HCT116 (cell line): ENCODE measurements around the gene NOL4L. TPM values are rescaled to one million over a fixed set of nuclear protein-coding genes. Genes with fewer than 3 reads are reported as not detected.

Source experiments
- ATAC-seq: fragments of 200-7000 bp; cut with Tn5 transposase; 2 replicates; pipeline ENCODE4 v1.9.1; 2020; ENCODE audit warnings: mild to moderate bottlenecking, moderate library complexity
- BruUV-seq: library from RNA; stranded (reverse); fragments of 400-500 nt; replicated peaks from 2 replicates; lab custom pipeline; 2021; lab: Mats Ljungman, UMichigan
- CTCF ChIA-PET: fragments of 300-600 bp; sonication (Branson Sonifier 250); formaldehyde crosslinking; loops from one replicate; lab custom pipeline; 2021; ENCODE audit warnings: antibody characterized with exemption; lab: Charles Lee
- POLR2A ChIA-PET: fragments of 300-600, 350-600 bp; sonication (Branson Sonifier 250); formaldehyde crosslinking; loops from one replicate; lab custom pipeline; 2021; ENCODE audit warnings: antibody characterized with exemption; lab: Charles Lee
- RAD21 ChIA-PET, 2 experiments: fragments of 300-600 bp; sonication (Branson Sonifier 250); formaldehyde crosslinking; loops; one replicate each; lab custom pipeline; 2023; ENCODE audit warnings: low total read pairs in 2 of 2; ENCODE audit not compliant: uncharacterized antibody in 2 of 2, unreplicated experiment in 2 of 2, low non-redundant PET in 1 of 2; lab: Charles Lee
- DNase-seq: peaks from one replicate; pipeline ENCODE4 v3.0.0-alpha.2; 2010; ENCODE audit warnings: low read depth, low spot score
- H2AFZ ChIP-seq: fragments of 200-600 bp; shearing (Covaris generic), sonication (generic); 2 replicates; pipeline ENCODE4 v1.6.1; 2017; ENCODE audit warnings: low read depth, mixed run types, mixed read lengths, antibody characterized with exemption, low read length; ENCODE audit not compliant: poor library complexity, severe bottlenecking
- H3K27ac ChIP-seq: 2 replicates; pipeline ENCODE4 v1.5.1; 2012; ENCODE audit warnings: low read depth, low read length
- H3K27me3 ChIP-seq: fragments of 200-600 bp; sonication (generic); 2 replicates; pipeline ENCODE4 v1.6.1; 2016; ENCODE audit warnings: mixed run types, low read length, mixed read lengths; ENCODE audit not compliant: insufficient read depth
- H3K36me3 ChIP-seq, 2 experiments: fragments of 200-500 bp in 1 of 2; fragments of 200-600 bp in 1 of 2; sonication (Bioruptor generic) in 1 of 2; sonication (generic) in 1 of 2; 2 replicates each; pipeline versions ENCODE4 v1.5.1 to v1.6.1; 2014 to 2016; ENCODE audit warnings: low read length in 2 of 2, inconsistent platforms in 1 of 2, mixed read lengths in 1 of 2, mixed run types in 1 of 2; ENCODE audit not compliant: insufficient read depth in 2 of 2, control insufficient read depth in 1 of 2
- H3K4me1 ChIP-seq, 2 experiments: fragments of 200-600 bp in 1 of 2; sonication (generic) in 1 of 2; 2 replicates each; pipeline versions ENCODE4 v1.5.1 to v1.6.1; 2012 to 2017; ENCODE audit warnings: low read length in 2 of 2, inconsistent platforms in 1 of 2, mild to moderate bottlenecking in 1 of 2, mixed read lengths in 1 of 2, mixed run types in 1 of 2, moderate library complexity in 1 of 2; ENCODE audit not compliant: insufficient read depth in 2 of 2, control insufficient read depth in 1 of 2
- H3K4me2 ChIP-seq: fragments of 200-600 bp; sonication (generic); 2 replicates; pipeline ENCODE4 v1.6.1; 2017; ENCODE audit warnings: mixed run types, low read length, mixed read lengths
- H3K4me3 ChIP-seq, 2 experiments: fragments of 200-600 bp in 1 of 2; sonication (generic) in 1 of 2; replicated peaks in 1 of 2; 2 replicates each; pipeline ENCODE4 v1.5.1; 2011 to 2016; ENCODE audit warnings: low read length in 2 of 2, control low read depth in 1 of 2, low read depth in 1 of 2, mild to moderate bottlenecking in 1 of 2, mixed read lengths in 1 of 2, mixed run types in 1 of 2
- H3K79me2 ChIP-seq: fragments of 200-600 bp; sonication (generic); 2 replicates; pipeline ENCODE4 v1.6.1; 2017; ENCODE audit warnings: mild to moderate bottlenecking, mixed run types, low read length, moderate library complexity, mixed read lengths; ENCODE audit not compliant: insufficient read depth
- H3K9ac ChIP-seq: fragments of 200-600 bp; sonication (generic); 2 replicates; pipeline ENCODE4 v1.6.1; 2016; ENCODE audit warnings: low read length, mixed read lengths
- H3K9me2 ChIP-seq: fragments of 200-600 bp; sonication (generic), shearing (Covaris generic); 2 replicates; pipeline ENCODE4 v1.6.1; 2017; ENCODE audit warnings: mixed run types, mild to moderate bottlenecking, moderate library complexity; ENCODE audit not compliant: insufficient read depth
- H3K9me3 ChIP-seq, 2 experiments: fragments of 200-500 bp in 1 of 2; fragments of 200-600 bp in 1 of 2; sonication (Bioruptor generic) in 1 of 2; sonication (generic) in 1 of 2; 2 replicates each; pipeline ENCODE4 v1.6.1; 2014 to 2017; ENCODE audit warnings: low read length in 2 of 2, mixed read lengths in 2 of 2, inconsistent platforms in 1 of 2, low read depth in 1 of 2, mild to moderate bottlenecking in 1 of 2, mixed run types in 1 of 2, moderate library complexity in 1 of 2; ENCODE audit not compliant: control insufficient read depth in 1 of 2, insufficient read depth in 1 of 2
- H4K20me1 ChIP-seq: fragments of 200-600 bp; sonication (generic), shearing (Covaris generic); 2 replicates; pipeline ENCODE4 v1.6.1; 2017; ENCODE audit warnings: mixed run types, mild to moderate bottlenecking, moderate library complexity; ENCODE audit not compliant: insufficient read depth
- CBX3 ChIP-seq: IDR thresholded peaks from 2 replicates; pipeline ENCODE4 v1.6.1; 2012; ENCODE audit warnings: low read depth
- EGR1 ChIP-seq: IDR thresholded peaks from 2 replicates; pipeline ENCODE4 v1.6.1; 2012; ENCODE audit warnings: low read depth
- EZH2 ChIP-seq: fragments of 200-600 bp; sonication (generic); IDR thresholded peaks from 2 replicates; pipeline ENCODE4 v1.6.1; 2017; ENCODE audit warnings: antibody characterized with exemption, mixed run types
- EZH2phosphoT487 ChIP-seq: fragments of 200-600 bp; IDR thresholded peaks from 2 replicates; pipeline ENCODE4 v1.6.1; 2018; ENCODE audit warnings: antibody characterized with exemption, borderline replicate concordance
- POLR2A ChIP-seq: IDR thresholded peaks from 2 replicates; pipeline ENCODE4 v1.7.0; 2011; ENCODE audit warnings: borderline replicate concordance; ENCODE audit not compliant: insufficient read depth, insufficient read length; ENCODE audit errors: extremely low read depth
- POLR2AphosphoS5 ChIP-seq: IDR thresholded peaks from 2 replicates; pipeline ENCODE4 v1.6.1; 2011; ENCODE audit warnings: mild to moderate bottlenecking, low read depth, low read length, moderate library complexity
- SIN3A ChIP-seq: IDR thresholded peaks from 2 replicates; pipeline ENCODE4 v1.6.1; 2012; ENCODE audit warnings: low read depth
- SRF ChIP-seq: IDR thresholded peaks from 2 replicates; pipeline ENCODE4 v1.6.1; 2012; ENCODE audit warnings: low read depth
- intact Hi-C: fragments of 100-400 bp; cut with micrococcal nuclease; formaldehyde crosslinking; loops from 2 replicates; pipeline ENCODE4 v1.10.0; 2022
- total RNA-seq: library from RNA; stranded (reverse); gene quantifications from one replicate; pipeline ENCODE4 v1.2.1, GENCODE V29; 2021; ENCODE audit not compliant: unreplicated experiment
- TF ChIP-seq, protein P1 (sequence below): IDR thresholded peaks from 2 replicates; pipeline ENCODE4 v1.6.1; 2012
- TF ChIP-seq, protein P2 (sequence below): IDR thresholded peaks from 2 replicates; pipeline ENCODE4 v1.6.1; 2012; ENCODE audit warnings: low read depth

NOL4L gene
- total RNA-seq, 1 experiment from 2014 or later, result 5.9 TPM

- no peaks in the 10 kb centered on the region for H4K20me1 ChIP-seq
Measured at GRCh38 chr20:32441638-32442037, 143.5 kb downstream of the NOL4L start.

GRCh38 chr20:32440758-32441078, 144.4 kb downstream of the NOL4L start:
- Histone ChIP-seq H3K9me3 (no peaks in the 10 kb centered on the region), H3K4me3 (no peak overlapping the region), H3K4me2 (no peak overlapping the region), H3K27ac (no peak overlapping the region), H2AFZ (no peak overlapping the region), H3K27me3 (no peaks in the 10 kb centered on the region), H3K4me1 (no peaks in the 10 kb centered on the region), H3K79me2 (no peaks in the 10 kb centered on the region), H3K9me2 (no peaks in the 10 kb centered on the region), H3K36me3 (peaks cover 16 to 17% of the 10 kb centered on the region in 2 experiments; a peak in 3 of 4 replicates), H4K20me1 (no peaks in the 10 kb centered on the region), H3K9ac (no peak overlapping the region)
- ChIA-PET POLR2A (no interaction called here), RAD21 (no interaction called here), CTCF (no interaction called here)
- BruUV-seq, result no TSS peak
- no peak for DNase-seq
- TF ChIP-seq SRF (no peak), SIN3A (no peak), POLR2AphosphoS5 (no peak), EZH2phosphoT487 (no peak)
- TF ChIP-seq, protein P1, sequence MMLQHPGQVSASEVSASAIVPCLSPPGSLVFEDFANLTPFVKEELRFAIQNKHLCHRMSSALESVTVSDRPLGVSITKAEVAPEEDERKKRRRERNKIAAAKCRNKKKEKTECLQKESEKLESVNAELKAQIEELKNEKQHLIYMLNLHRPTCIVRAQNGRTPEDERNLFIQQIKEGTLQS, result no peak
- TF ChIP-seq, protein P2, sequence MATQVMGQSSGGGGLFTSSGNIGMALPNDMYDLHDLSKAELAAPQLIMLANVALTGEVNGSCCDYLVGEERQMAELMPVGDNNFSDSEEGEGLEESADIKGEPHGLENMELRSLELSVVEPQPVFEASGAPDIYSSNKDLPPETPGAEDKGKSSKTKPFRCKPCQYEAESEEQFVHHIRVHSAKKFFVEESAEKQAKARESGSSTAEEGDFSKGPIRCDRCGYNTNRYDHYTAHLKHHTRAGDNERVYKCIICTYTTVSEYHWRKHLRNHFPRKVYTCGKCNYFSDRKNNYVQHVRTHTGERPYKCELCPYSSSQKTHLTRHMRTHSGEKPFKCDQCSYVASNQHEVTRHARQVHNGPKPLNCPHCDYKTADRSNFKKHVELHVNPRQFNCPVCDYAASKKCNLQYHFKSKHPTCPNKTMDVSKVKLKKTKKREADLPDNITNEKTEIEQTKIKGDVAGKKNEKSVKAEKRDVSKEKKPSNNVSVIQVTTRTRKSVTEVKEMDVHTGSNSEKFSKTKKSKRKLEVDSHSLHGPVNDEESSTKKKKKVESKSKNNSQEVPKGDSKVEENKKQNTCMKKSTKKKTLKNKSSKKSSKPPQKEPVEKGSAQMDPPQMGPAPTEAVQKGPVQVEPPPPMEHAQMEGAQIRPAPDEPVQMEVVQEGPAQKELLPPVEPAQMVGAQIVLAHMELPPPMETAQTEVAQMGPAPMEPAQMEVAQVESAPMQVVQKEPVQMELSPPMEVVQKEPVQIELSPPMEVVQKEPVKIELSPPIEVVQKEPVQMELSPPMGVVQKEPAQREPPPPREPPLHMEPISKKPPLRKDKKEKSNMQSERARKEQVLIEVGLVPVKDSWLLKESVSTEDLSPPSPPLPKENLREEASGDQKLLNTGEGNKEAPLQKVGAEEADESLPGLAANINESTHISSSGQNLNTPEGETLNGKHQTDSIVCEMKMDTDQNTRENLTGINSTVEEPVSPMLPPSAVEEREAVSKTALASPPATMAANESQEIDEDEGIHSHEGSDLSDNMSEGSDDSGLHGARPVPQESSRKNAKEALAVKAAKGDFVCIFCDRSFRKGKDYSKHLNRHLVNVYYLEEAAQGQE, result no peak
- no peak for ATAC-seq
- intact Hi-C loops, result no loop called here

More at GRCh38 chr20:32441638-32442037, 143.5 kb downstream of the NOL4L start:
- RAD21 ChIA-PET, result no interaction called here
- ATAC-seq, result no peak
- H3K36me3 ChIP-seq, result peaks cover 9 to 17% of the 10 kb centered on the region in 2 experiments; a peak in 3 of 4 replicates
- intact Hi-C loops, result no loop called here
- POLR2A ChIA-PET, result no interaction called here
- no peaks in the 10 kb centered on the region for H3K27me3 ChIP-seq
- no peak overlapping the region for H3K27ac ChIP-seq
- H3K4me1 ChIP-seq, result no peaks in the 10 kb centered on the region
- H3K9me2 ChIP-seq, result no peaks in the 10 kb centered on the region
- no TSS peak for BruUV-seq
- no peak overlapping the region for H2AFZ ChIP-seq
- H3K4me3 ChIP-seq, result no peak overlapping the region
- no peaks in the 10 kb centered on the region for H3K9me3 ChIP-seq
- DNase-seq, result no peak
- H3K9ac ChIP-seq, result no peak overlapping the region
- H3K79me2 ChIP-seq, result no peaks in the 10 kb centered on the region
- no peak overlapping the region for H3K4me2 ChIP-seq
- CTCF ChIA-PET, result no interaction called here
- TF ChIP-seq SIN3A (no peak), EZH2 (no peak), CBX3 (no peak), EGR1 (no peak), POLR2A (no peak)
